Karpas-422 (cell line): ENCODE measurements around the gene SLC23A2. TPM values are rescaled to one million over a fixed set of nuclear protein-coding genes. Genes with fewer than 3 reads are reported as not detected.
"Not testable (repeated sequence)": the region's sequence is repeated elsewhere in the genome, so short reads cannot be mapped to it uniquely, and the experiment has no call there.

Source experiments
- DNase-seq: peaks from one replicate; pipeline ENCODE4 v3.0.0-alpha.2; 2015
- H2AFZ ChIP-seq: fragments of 200-600 bp; sonication (generic); 2 replicates; pipeline ENCODE4 v1.6.1; 2014; ENCODE audit warnings: antibody characterized with exemption, low read length, mixed read lengths
- H3K27ac ChIP-seq: fragments of 200-600 bp; sonication (generic); 2 replicates; pipeline ENCODE4 v1.5.1; 2014; ENCODE audit warnings: mild to moderate bottlenecking, low read length, moderate library complexity
- H3K27me3 ChIP-seq: fragments of 200-600 bp; sonication (generic); 2 replicates; pipeline ENCODE4 v1.6.1; 2014; ENCODE audit warnings: low read length, mixed read lengths
- H3K36me3 ChIP-seq: fragments of 200-600 bp; sonication (generic); 2 replicates; pipeline ENCODE4 v1.6.1; 2014; ENCODE audit warnings: low read length, mixed read lengths; ENCODE audit not compliant: insufficient read depth
- H3K4me1 ChIP-seq: fragments of 200-600 bp; sonication (generic); 2 replicates; pipeline ENCODE4 v1.6.1; 2014; ENCODE audit warnings: mild to moderate bottlenecking, low read length, mixed read lengths
- H3K4me2 ChIP-seq: fragments of 200-600 bp; sonication (generic); 2 replicates; pipeline ENCODE4 v1.6.1; 2014; ENCODE audit warnings: low read length, low read depth, mild to moderate bottlenecking; ENCODE audit not compliant: poor library complexity, severe bottlenecking
- H3K4me3 ChIP-seq: fragments of 200-600 bp; sonication (generic); 2 replicates; pipeline ENCODE4 v1.5.1; 2014; ENCODE audit warnings: mild to moderate bottlenecking, antibody characterized with exemption, low read length, mixed read lengths
- H3K79me2 ChIP-seq: fragments of 200-600 bp; sonication (generic); 2 replicates; pipeline ENCODE4 v1.6.1; 2014; ENCODE audit warnings: mild to moderate bottlenecking, low read length, mixed read lengths
- H3K9ac ChIP-seq: fragments of 200-600 bp; sonication (generic); 2 replicates; pipeline ENCODE4 v1.6.0; 2014; ENCODE audit warnings: low read length
- H3K9me2 ChIP-seq: fragments of 200-600 bp; sonication (generic), shearing (Covaris generic); replicated peaks from 2 replicates; pipeline ENCODE4 v1.6.0; 2014; ENCODE audit warnings: mild to moderate bottlenecking, low read length, moderate library complexity; ENCODE audit not compliant: insufficient read depth
- H3K9me3 ChIP-seq: fragments of 300-700, 200-600 bp; sonication (generic); 2 replicates; pipeline ENCODE4 v1.6.1; 2014; ENCODE audit warnings: low read length, mixed read lengths
- H4K20me1 ChIP-seq: fragments of 200-600 bp; sonication (generic); 2 replicates; pipeline ENCODE4 v1.6.1; 2014; ENCODE audit warnings: mild to moderate bottlenecking, antibody characterized with exemption, low read length, low read depth; ENCODE audit not compliant: insufficient read depth
- total RNA-seq: library from RNA; depleted of rRNA; stranded (reverse); fragments of >200 nt; shearing (Covaris generic); gene quantifications from 2 replicates; pipeline ENCODE4 v1.2.3, GENCODE V29; 2014; ENCODE audit warnings: low replicate concordance

SLC23A2 gene
- total RNA-seq, 1 experiment from 2014 or later, result 49.2 TPM

DNA sequence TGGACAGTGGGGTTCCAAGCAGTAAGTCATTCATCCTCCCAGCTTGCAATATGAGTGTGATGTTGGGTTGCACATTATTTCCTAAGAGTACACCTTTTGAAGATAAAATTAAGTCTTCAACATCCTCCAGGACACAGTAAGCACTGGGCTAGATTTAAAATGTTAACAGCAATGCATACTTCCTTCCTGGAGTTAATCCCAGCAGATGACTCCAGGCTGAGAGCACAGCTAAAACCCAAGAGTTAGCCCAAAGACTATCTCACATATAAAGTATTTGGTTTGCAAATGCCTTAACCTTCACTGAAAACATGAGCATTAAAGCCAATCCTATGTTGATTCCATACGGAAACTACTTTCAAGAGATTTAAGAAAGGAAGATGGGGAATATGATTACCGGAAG is 69.2 kb downstream of the SLC23A2 start:
- H3K9me3 ChIP-seq, result no peaks in the 10 kb centered on the region
- H4K20me1 ChIP-seq, result peaks cover 8% of the 10 kb centered on the region; the same call in 1 of the 2 replicates
- H3K9ac ChIP-seq, result no peak overlapping the region
- no peak overlapping the region for H3K27ac ChIP-seq
- H3K36me3 ChIP-seq, result peaks cover 4% of the 10 kb centered on the region; the same call in 1 of the 2 replicates
- no peaks in the 10 kb centered on the region for H3K27me3 ChIP-seq
- no peak overlapping the region for H2AFZ ChIP-seq
- peaks cover 60% of the 10 kb centered on the region for H3K79me2 ChIP-seq
- no peaks in the 10 kb centered on the region for H3K4me1 ChIP-seq
- H3K9me2 ChIP-seq, result no peaks in the 10 kb centered on the region
- no peak for DNase-seq
- H3K4me2 ChIP-seq, result no peak overlapping the region
- H3K4me3 ChIP-seq, result no peak overlapping the region

DNA sequence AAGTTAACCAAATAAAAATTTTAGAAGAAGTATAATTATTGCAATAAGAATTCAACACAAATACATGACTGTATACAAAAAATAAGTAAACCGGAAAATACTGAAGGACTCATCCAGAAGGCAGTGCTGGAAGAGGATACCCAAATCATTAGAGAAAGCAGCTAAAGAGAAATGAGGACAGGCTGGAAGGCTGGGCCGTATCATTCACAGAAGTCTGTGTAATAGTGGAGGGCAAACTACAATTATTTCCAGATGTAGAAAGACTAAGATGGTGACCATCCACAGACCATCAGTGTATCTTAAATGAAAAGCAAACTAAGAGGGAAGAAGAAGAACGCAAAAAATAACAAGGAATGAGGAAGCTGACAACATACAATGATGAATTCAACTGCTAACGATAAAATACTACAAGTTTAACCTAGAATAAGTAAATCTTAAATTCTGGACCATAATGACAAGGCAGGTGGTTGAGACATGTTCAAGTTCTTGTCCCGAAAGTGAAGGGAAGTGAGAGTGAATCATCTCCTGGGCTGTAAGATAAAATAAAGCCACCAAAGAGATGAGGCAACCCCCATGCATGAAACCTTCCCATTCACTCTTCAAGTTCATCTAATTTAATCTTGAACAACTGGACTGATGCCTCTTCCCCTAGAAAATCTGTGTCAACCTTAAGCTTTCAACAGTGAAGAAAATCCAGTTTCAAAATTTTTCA is 71.5 kb downstream of the SLC23A2 start:
- H4K20me1 ChIP-seq, result peaks cover 9% of the 10 kb centered on the region; the same call in 1 of the 2 replicates
- no peaks in the 10 kb centered on the region for H3K27me3 ChIP-seq
- H3K9me3 ChIP-seq, result no peaks in the 10 kb centered on the region
- peaks cover 4% of the 10 kb centered on the region; the same call in 1 of the 2 replicates for H3K36me3 ChIP-seq
- H3K79me2 ChIP-seq, result peaks cover 64% of the 10 kb centered on the region
- H3K4me3 ChIP-seq, result no peak overlapping the region
- no peak for DNase-seq
- H3K9me2 ChIP-seq, result no peaks in the 10 kb centered on the region
- H2AFZ ChIP-seq, result no peak overlapping the region
- H3K27ac ChIP-seq, result no peak overlapping the region
- H3K4me1 ChIP-seq, result no peaks in the 10 kb centered on the region
- no peak overlapping the region for H3K9ac ChIP-seq
- H3K4me2 ChIP-seq, result no peak overlapping the region

DNA sequence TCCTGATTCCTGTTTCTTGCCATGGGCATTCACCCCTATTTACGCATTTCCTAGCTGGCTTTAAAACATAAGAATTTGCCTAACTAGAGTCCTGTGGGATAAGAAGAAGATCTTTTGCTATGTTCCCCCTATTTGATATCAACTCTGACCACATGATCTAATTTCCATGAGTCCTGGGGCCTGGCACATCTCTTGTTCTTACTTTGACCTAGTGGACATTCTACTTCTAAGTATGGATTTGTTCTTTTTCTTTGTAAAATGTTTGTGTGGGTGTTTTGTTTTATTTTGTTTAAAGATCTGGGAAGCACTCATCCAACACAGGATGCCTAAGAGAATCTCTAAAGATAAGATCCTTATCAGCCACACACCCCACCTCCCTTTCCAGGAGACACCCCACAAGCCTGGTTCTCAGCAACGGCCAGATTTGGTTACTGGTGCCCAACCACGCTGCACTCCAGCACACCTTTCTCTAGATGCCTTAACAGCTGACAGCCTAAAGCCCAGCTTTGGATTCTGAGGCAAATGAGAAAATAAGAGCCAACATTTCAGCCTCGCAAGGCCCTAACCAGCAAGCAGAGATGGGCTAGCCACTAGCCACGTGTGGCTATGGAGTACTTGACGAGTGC is 74.7 kb downstream of the SLC23A2 start:
- peaks cover 8% of the 10 kb centered on the region for H3K4me1 ChIP-seq

DNA sequence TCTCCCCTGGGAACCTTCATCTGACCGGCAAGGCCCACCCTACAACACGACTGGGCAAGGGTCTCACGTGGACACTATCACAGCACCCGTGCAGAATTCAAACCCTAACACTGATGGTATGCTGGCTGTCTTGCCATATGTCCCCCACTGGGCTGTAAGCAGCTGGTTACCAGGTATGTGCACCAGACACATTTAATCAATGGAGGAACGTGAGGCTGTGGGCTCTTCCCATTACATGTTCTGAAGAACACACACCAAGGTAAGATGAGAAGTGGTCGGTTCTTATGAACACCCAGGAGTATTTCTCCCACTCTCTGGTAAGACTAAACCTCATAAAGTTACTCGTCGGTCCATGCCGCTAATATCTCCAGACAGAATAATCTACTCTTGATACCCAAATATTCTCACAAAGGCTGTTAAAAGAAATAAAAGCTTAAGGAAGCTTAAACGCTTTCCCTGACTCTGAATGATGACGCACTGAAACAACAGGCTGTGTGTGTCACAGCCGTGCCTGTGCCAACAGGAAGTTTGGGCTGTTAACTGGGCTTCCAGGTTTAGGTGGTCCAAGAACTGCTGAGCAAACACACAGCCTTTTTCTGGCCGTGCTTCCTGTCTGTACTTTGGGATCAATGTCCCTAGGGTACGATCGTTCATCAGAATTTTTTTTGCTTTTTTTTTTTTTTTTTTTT is 75.3 kb downstream of the SLC23A2 start:
- H3K9ac ChIP-seq, result no peak overlapping the region
- no peak overlapping the region for H3K4me2 ChIP-seq
- H3K9me3 ChIP-seq, result no peaks in the 10 kb centered on the region
- no peaks in the 10 kb centered on the region for H3K9me2 ChIP-seq
- H3K36me3 ChIP-seq, result peaks cover 1% of the 10 kb centered on the region; the same call in 1 of the 2 replicates
- peaks cover 9% of the 10 kb centered on the region; the same call in 1 of the 2 replicates for H4K20me1 ChIP-seq
- H3K4me3 ChIP-seq, result no peak overlapping the region
- DNase-seq, result no peak
- no peak overlapping the region for H2AFZ ChIP-seq
- peaks cover 79% of the 10 kb centered on the region for H3K79me2 ChIP-seq
- H3K4me1 ChIP-seq, result peaks cover 15% of the 10 kb centered on the region
- no peak overlapping the region for H3K27ac ChIP-seq
- no peaks in the 10 kb centered on the region for H3K27me3 ChIP-seq

More for the DNA sequence above, 74.7 kb downstream of the SLC23A2 start:
- no peak overlapping the region for H3K4me3 ChIP-seq
- peaks cover 75% of the 10 kb centered on the region for H3K79me2 ChIP-seq
- no peaks in the 10 kb centered on the region for H3K27me3 ChIP-seq
- no peaks in the 10 kb centered on the region for H3K9me2 ChIP-seq
- H3K9ac ChIP-seq, result no peak overlapping the region
- H3K9me3 ChIP-seq, result no peaks in the 10 kb centered on the region
- H4K20me1 ChIP-seq, result peaks cover 9% of the 10 kb centered on the region; the same call in 1 of the 2 replicates
- H3K36me3 ChIP-seq, result no peaks in the 10 kb centered on the region; the same call in 1 of the 2 replicates
- no peak overlapping the region for H3K4me2 ChIP-seq
- H2AFZ ChIP-seq, result no peak overlapping the region
- no peak overlapping the region for H3K27ac ChIP-seq
- DNase-seq, result no peak

DNA sequence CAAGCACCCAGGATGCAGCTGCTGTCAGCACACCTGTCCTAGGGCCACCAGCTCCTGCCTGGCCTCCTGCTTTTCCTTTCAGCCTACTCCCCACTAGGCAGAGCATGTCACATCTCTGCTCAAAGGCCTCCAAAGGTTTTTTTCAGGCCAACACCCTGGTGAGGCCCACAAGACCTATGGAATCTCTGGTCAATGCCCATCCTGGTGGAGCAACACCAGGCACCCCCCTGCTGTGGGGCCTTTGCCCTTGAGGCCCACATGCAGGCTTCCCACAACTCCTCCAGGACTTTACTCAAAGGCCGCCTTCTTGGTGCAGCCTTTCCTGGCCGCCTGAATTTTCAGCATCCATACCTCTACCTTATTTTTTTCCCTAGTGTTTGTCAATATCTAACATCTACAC is 76.9 kb downstream of the SLC23A2 start:
- H3K27me3 ChIP-seq, result no peaks in the 10 kb centered on the region
- no peaks in the 10 kb centered on the region for H3K9me2 ChIP-seq
- peaks cover 21% of the 10 kb centered on the region; the same call in 1 of the 2 replicates for H4K20me1 ChIP-seq
- no peak overlapping the region for H3K4me3 ChIP-seq
- no peak overlapping the region for H3K9ac ChIP-seq
- no peaks in the 10 kb centered on the region for H3K9me3 ChIP-seq
- H3K36me3 ChIP-seq, result peaks cover 5% of the 10 kb centered on the region; the same call in 1 of the 2 replicates
- DNase-seq, result no peak
- no peak overlapping the region for H3K27ac ChIP-seq
- H3K4me2 ChIP-seq, result no peak overlapping the region
- H3K4me1 ChIP-seq, result peaks cover 30% of the 10 kb centered on the region
- peaks cover 86% of the 10 kb centered on the region for H3K79me2 ChIP-seq
- H2AFZ ChIP-seq, result no peak overlapping the region

DNA sequence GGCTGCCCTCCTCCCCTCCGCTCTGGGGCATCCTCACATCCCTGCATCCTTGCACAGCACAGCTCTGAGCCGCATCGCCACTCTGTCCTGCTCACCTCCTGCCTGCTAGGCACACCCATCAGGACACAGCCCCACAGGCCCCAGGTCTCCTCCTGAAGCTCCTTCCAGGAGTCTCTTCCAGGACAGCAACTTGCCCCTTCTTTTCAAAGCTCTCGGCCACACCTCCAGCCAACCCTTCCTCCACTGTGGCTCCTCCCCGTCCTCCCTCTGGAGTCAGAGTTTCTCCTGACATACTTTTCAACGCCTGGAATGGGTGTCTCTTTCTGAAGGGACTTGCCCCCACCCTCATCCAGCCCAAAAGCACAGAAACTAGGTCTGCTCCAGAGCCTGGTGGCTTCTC is 77.3 kb downstream of the SLC23A2 start:
- Histone ChIP-seq H3K4me1 (peaks cover 34% of the 10 kb centered on the region), H3K79me2 (peaks cover 86% of the 10 kb centered on the region), H3K36me3 (peaks cover 5% of the 10 kb centered on the region; the same call in 1 of the 2 replicates), H4K20me1 (peaks cover 24% of the 10 kb centered on the region), H3K9me3 (no peaks in the 10 kb centered on the region), H3K27ac (no peak overlapping the region), H3K9ac (no peak overlapping the region), H3K9me2 (no peaks in the 10 kb centered on the region), H3K27me3 (no peaks in the 10 kb centered on the region), H3K4me2 (no peak overlapping the region), H2AFZ (no peak overlapping the region), H3K4me3 (no peak overlapping the region)
- no peak for DNase-seq

DNA sequence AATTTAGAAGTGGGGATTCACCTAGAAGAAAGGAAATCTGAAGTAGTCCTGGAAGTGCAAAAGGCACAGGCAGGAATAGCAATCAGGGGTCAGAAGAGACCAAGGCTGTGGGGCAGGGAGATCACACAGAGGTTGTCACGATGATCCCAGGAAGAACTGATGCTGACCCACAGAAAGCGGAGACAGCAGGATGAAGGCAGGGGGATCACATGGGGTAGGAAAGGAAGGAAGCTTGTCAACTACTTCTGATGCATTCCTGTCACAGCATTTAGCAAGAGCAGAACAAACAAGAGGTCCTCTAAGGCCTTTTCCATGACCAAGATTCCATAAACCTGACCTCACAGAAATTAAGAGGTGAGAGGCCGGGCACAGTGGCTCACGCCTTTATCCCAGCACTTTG is 79.1 kb downstream of the SLC23A2 start:
- no peak overlapping the region for H3K27ac ChIP-seq
- no peak overlapping the region for H2AFZ ChIP-seq
- peaks cover 5% of the 10 kb centered on the region; the same call in 1 of the 2 replicates for H3K36me3 ChIP-seq
- peaks cover 40% of the 10 kb centered on the region for H4K20me1 ChIP-seq
- H3K27me3 ChIP-seq, result no peaks in the 10 kb centered on the region
- H3K9me2 ChIP-seq, result no peaks in the 10 kb centered on the region
- no peaks in the 10 kb centered on the region for H3K9me3 ChIP-seq
- peaks cover 88% of the 10 kb centered on the region for H3K79me2 ChIP-seq
- H3K4me2 ChIP-seq, result no peak overlapping the region
- no peak overlapping the region for H3K9ac ChIP-seq
- H3K4me3 ChIP-seq, result no peak overlapping the region
- peaks cover 53% of the 10 kb centered on the region for H3K4me1 ChIP-seq
- no peak for DNase-seq

DNA sequence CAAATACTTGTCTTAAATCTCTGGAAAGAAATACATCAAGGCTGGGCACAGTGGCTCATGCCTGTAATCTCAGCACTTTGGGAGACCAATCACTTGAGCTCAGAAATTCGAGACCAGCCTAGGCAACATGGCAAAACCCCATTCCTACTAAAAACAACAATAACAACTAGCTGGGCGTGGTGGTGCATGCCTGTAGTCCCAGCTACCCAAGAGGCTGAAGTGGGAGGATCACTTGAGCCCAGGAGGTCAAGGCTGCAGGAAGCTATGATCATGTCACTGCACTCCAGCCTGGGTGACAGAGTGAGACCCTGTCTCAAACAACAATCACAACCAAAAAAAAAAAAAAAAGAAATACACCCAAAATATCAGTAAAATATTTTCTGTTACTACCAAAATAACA is 80.0 kb downstream of the SLC23A2 start:
- H3K36me3 ChIP-seq, H3K9ac ChIP-seq, H3K27ac ChIP-seq, DNase-seq, H3K4me3 ChIP-seq, H3K27me3 ChIP-seq, H3K9me2 ChIP-seq, H3K9me3 ChIP-seq, H2AFZ ChIP-seq, H3K4me2 ChIP-seq: not testable (repeated sequence)
- Histone ChIP-seq H4K20me1 (peaks cover 45% of the 10 kb centered on the region), H3K4me1 (peaks cover 55% of the 10 kb centered on the region), H3K79me2 (peaks cover 88% of the 10 kb centered on the region)
